IMR-90 (cell line): ENCODE results near the gene CAMTA1.

ENCODE experiments used
- BHLHE40 ChIP-seq: fragments of 150-350 bp; IDR thresholded peaks from 2 replicates; pipeline ENCODE4 v1.6.1; 2016; ENCODE audit warnings: mild to moderate bottlenecking, low read depth, low read length
- CEBPB ChIP-seq: IDR thresholded peaks from 2 replicates; pipeline ENCODE4 v1.6.1; 2012; ENCODE audit warnings: low read depth, low read length, improper control_type of control experiment
- FOS ChIP-seq: fragments of 150-350 bp; IDR thresholded peaks from 2 replicates; pipeline ENCODE4 v1.6.1; 2016; ENCODE audit warnings: low read depth, low read length
- POLR2A ChIP-seq: IDR thresholded peaks from 2 replicates; pipeline ENCODE4 v1.6.1; 2012; ENCODE audit warnings: mild to moderate bottlenecking, low read depth, low read length
- RCOR1 ChIP-seq: IDR thresholded peaks from 2 replicates; pipeline ENCODE4 v1.6.1; 2012; ENCODE audit warnings: mild to moderate bottlenecking, low read length, improper control_type of control experiment; ENCODE audit not compliant: insufficient replicate concordance
- TF ChIP-seq, protein P1 (sequence below): conservative IDR thresholded peaks from 2 replicates; pipeline ENCODE4 v1.5.1; 2012; ENCODE audit warnings: mild to moderate bottlenecking, low read depth, low read length, improper control_type of control experiment
- TF ChIP-seq, protein P2 (sequence below): fragments of 150-350 bp; IDR thresholded peaks from 2 replicates; pipeline ENCODE4 v1.6.1; 2016; ENCODE audit warnings: low read depth, mild to moderate bottlenecking, low read length, moderate library complexity, borderline replicate concordance

DNA sequence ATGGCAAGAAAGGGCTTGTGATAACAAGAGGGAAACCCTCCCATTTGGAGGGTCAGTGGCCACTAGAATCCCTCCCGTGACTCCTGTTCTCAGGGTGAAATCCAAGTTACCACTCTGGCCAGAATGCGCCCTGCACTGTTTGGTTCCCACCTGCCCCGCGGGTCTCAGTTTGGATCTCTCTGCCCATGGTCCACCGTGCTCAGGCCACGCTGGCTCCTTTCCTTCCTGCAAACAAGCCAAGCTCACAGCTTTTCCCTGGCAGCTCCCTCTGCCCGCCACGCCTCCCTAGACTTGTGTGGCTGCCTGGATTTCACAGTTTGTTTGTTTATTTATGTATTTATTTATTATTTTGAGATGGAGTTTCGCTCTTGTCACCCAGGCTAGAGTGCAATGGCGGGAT lies 806.3 kb downstream of the CAMTA1 start:
- TF ChIP-seq, protein P1, sequence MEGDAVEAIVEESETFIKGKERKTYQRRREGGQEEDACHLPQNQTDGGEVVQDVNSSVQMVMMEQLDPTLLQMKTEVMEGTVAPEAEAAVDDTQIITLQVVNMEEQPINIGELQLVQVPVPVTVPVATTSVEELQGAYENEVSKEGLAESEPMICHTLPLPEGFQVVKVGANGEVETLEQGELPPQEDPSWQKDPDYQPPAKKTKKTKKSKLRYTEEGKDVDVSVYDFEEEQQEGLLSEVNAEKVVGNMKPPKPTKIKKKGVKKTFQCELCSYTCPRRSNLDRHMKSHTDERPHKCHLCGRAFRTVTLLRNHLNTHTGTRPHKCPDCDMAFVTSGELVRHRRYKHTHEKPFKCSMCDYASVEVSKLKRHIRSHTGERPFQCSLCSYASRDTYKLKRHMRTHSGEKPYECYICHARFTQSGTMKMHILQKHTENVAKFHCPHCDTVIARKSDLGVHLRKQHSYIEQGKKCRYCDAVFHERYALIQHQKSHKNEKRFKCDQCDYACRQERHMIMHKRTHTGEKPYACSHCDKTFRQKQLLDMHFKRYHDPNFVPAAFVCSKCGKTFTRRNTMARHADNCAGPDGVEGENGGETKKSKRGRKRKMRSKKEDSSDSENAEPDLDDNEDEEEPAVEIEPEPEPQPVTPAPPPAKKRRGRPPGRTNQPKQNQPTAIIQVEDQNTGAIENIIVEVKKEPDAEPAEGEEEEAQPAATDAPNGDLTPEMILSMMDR: no peak
- TF ChIP-seq BHLHE40 (no peak), CEBPB (no peak), FOS (no peak), POLR2A (no peak), RCOR1 (no peak)
- TF ChIP-seq, protein P2, sequence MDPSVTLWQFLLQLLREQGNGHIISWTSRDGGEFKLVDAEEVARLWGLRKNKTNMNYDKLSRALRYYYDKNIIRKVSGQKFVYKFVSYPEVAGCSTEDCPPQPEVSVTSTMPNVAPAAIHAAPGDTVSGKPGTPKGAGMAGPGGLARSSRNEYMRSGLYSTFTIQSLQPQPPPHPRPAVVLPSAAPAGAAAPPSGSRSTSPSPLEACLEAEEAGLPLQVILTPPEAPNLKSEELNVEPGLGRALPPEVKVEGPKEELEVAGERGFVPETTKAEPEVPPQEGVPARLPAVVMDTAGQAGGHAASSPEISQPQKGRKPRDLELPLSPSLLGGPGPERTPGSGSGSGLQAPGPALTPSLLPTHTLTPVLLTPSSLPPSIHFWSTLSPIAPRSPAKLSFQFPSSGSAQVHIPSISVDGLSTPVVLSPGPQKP: no peak
